ENCODE measurements around the gene HPS6.
A peak's percentile ranks its signal among the peaks of the same experiment; 100 is the strongest.

HPS6 gene

GRCh38 chr10:102090772-102091171 lies 25.6 kb downstream of the HPS6 start:
- H3K4me1 Mint-ChIP-seq, result no peaks in the 10 kb centered on the region
- CTCF ChIA-PET, result no interaction called here
- H3K27ac Mint-ChIP-seq, result no peak overlapping the region
- peaks cover 3% of the 10 kb centered on the region for H3K36me3 Mint-ChIP-seq
- no peaks in the 10 kb centered on the region for H3K9me3 Mint-ChIP-seq
- H3K4me3 Mint-ChIP-seq, result no peak overlapping the region
- no peak for DNase-seq
- no peaks in the 10 kb centered on the region for H3K27me3 Mint-ChIP-seq

DNA sequence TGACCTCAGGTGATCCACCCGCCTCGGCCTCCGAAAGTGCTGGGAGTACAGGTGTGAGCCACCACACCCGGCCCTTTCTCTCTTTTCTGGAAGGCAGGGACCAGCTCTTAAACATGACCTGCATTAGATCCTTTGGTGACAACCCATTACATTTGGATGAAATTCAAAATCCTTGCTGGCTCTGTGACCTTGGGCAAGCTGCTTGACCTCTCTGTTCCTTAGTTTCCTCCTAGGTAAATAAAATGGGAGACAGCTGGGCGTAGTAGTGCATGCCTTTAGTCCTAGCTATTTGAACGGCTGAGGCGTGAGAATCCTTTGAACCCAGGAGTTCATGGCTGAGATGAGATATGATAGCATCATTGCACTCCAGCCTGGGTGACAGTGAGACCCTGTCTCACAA lies 31.3 kb downstream of the HPS6 start:
- Mint-ChIP-seq H3K36me3 (peaks cover 2% of the 10 kb centered on the region), H3K4me1 (no peaks in the 10 kb centered on the region), H3K4me3 (no peak overlapping the region), H3K27ac (no peak overlapping the region), H3K27me3 (no peaks in the 10 kb centered on the region), H3K9me3 (no peaks in the 10 kb centered on the region)
- no peak for DNase-seq
- CTCF ChIA-PET, result no interaction called here

DNA sequence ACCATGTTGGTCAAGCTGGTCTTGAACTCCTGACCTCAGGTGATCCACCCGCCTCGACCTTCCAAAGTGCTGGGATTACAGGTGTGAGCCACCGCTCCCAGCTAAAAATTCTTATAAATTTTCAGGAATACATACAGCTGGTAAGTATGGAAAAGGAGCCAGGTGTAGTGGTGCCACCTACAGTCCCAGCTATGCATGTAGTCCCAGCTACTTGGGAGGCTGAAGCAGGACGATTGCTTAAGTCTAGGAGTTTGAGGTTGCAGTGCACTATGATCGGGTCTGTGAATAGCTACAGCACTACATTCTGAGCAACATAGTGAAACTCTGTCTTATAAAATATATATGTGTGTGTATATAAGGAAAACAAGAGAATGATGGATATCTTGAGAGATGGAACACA lies 36.0 kb downstream of the HPS6 start:
- CTCF ChIA-PET, result interaction anchor here (1.2 to 2.8 kb wide), 7 partner anchors 11 to 211 kb away, joined by 3 to 7 read pairs (median 5); no protein-coding TSS in a partner anchor
- H3K36me3 Mint-ChIP-seq, result peaks cover 11% of the 10 kb centered on the region
- no peaks in the 10 kb centered on the region for H3K9me3 Mint-ChIP-seq

GRCh38 chr10:102102421-102102820 lies 37.3 kb downstream of the HPS6 start:
- Mint-ChIP-seq H3K27me3 (no peaks in the 10 kb centered on the region), H3K4me3 (no peak overlapping the region), H3K9me3 (no peaks in the 10 kb centered on the region), H3K27ac (peak overlapping the region; percentile 45), H3K36me3 (peaks cover 14% of the 10 kb centered on the region), H3K4me1 (peaks cover 19% of the 10 kb centered on the region)
- CTCF ChIA-PET, result interaction anchor here (1.6 kb wide), 2 partner anchors 10 to 262 kb away, joined by 3 to 5 read pairs; no protein-coding TSS in a partner anchor
- no peak for DNase-seq

More for the DNA sequence above, 36.0 kb downstream of the HPS6 start:
- no peak for DNase-seq
- no peak overlapping the region for H3K27ac Mint-ChIP-seq
- H3K4me3 Mint-ChIP-seq, result no peak overlapping the region
- H3K4me1 Mint-ChIP-seq, result peaks cover 17% of the 10 kb centered on the region
- no peaks in the 10 kb centered on the region for H3K27me3 Mint-ChIP-seq

DNA sequence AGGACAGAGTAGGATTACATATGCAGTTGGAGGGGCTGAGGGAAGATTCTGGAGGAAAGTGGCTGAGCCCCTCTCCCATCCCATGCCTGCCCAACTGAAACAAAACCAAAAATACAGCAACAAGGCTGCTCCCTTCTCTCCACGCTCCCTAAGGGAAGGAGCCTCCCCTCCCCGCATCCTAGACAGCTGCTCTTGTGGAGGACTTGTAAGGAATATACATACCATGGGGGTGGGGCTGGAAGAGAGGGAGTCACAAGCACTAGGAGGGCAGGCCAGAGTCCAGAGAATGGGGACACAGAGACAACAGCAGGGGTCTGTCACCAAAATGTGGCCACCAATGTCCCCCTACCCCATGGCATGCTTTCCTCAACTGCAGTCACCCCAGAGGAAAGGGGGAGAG lies 41.8 kb downstream of the HPS6 start:
- Mint-ChIP-seq H3K4me3 (no peak overlapping the region), H3K27ac (no peak overlapping the region), H3K27me3 (no peaks in the 10 kb centered on the region), H3K9me3 (no peaks in the 10 kb centered on the region), H3K4me1 (peaks cover 28% of the 10 kb centered on the region), H3K36me3 (peaks cover 45% of the 10 kb centered on the region)
- no peak for DNase-seq
- CTCF ChIA-PET, result no interaction called here

- H3K27me3 Mint-ChIP-seq, result no peaks in the 10 kb centered on the region
- no peak overlapping the region for H3K4me3 Mint-ChIP-seq
- H3K27ac Mint-ChIP-seq, result no peak overlapping the region
- H3K36me3 Mint-ChIP-seq, result peaks cover 47% of the 10 kb centered on the region
- H3K4me1 Mint-ChIP-seq, result peaks cover 38% of the 10 kb centered on the region
- H3K9me3 Mint-ChIP-seq, result no peaks in the 10 kb centered on the region
- DNase-seq, result no peak
- CTCF ChIA-PET, result interaction anchor here (1.8 kb wide), 1 partner anchor 37 kb away, joined by 4 read pairs; no protein-coding TSS in a partner anchor
Observed at GRCh38 chr10:102109166-102110116, 44.3 kb downstream of the HPS6 start.

- CTCF ChIA-PET, result interaction anchor here (1.3 kb wide), 3 partner anchors 12 to 240 kb away, joined by 3 to 5 read pairs (median 3); no protein-coding TSS in a partner anchor
- Mint-ChIP-seq H3K4me3 (no peak overlapping the region), H3K4me1 (peaks cover 40% of the 10 kb centered on the region), H3K27ac (no peak overlapping the region), H3K9me3 (no peaks in the 10 kb centered on the region), H3K36me3 (peaks cover 41% of the 10 kb centered on the region), H3K27me3 (no peaks in the 10 kb centered on the region)
- DNase-seq, result no peak
Observed at GRCh38 chr10:102111276-102111675, 46.1 kb downstream of the HPS6 start.

DNA sequence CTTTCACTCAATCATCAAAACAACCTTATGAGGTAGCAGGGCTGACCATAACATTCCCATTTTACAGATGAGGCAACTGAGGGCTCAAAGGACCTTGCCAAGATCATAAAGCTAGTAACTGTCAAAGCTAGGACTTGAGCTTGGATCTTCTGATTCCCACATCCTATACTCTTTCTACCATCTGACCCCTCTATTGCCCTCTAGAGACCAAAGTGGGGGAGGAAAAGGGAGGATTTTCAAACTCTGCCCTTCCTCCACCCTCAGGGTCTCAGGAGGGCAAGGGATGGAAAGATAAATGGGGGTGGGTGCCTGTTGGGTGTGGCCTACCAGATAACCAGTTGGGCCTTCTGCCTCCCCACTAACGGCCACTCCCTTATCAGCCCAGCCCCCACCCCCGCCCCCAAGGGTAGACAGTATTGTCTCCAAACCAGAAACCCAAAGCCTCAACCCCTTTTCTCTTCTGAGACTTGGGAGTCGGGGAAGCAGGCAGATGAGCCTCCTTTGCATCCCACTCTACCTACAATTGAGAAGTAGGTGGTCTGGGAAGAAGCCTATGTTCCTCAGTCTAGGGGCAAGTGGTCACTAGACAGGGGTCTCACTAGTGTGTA lies 47.2 kb downstream of the HPS6 start:
- H3K27me3 Mint-ChIP-seq, result no peaks in the 10 kb centered on the region
- peaks cover 50% of the 10 kb centered on the region for H3K4me1 Mint-ChIP-seq
- H3K4me3 Mint-ChIP-seq, result peak overlapping the region; percentile 80
- peaks cover 37% of the 10 kb centered on the region for H3K36me3 Mint-ChIP-seq
- H3K27ac Mint-ChIP-seq, result no peak overlapping the region
- no peak for DNase-seq
- no peaks in the 10 kb centered on the region for H3K9me3 Mint-ChIP-seq
- CTCF ChIA-PET, result interaction anchor here (0.7 to 1.5 kb wide), 7 partner anchors 11 to 239 kb away, joined by 3 to 6 read pairs (median 5); no protein-coding TSS in a partner anchor

DNA sequence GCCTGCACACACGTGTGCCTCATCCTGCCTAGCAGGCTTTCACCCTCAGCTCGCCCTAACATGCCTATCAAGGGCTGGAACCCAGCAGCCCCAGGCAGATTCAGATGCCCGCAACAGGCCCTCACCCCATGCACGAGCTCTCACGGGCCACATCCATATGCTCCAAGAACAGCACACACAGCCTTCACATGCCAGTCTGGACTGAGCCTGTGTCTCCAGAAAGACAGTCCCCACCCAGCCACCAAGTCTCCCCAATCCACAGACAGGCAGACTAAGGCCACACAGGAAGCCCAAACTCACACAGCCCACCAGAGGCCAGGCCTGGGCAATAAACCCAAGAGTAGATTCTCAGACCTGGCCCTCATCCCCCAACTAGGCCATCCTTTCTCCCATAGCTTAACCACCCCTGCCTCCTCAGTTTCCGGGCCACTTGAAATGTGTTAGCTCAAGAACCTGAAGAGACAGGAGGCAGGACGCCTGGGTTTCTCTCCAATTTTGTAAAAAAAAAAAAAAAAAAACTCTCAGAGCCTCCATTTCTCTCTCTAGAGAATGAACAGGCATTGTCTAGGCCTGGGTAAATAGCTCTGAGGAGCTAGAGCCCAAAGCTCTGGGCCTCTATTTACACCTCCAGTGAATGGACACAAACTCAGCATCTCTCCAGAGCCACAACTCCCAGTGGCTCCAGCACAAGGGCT lies 48.3 kb downstream of the HPS6 start:
- Mint-ChIP-seq H3K4me1 (peaks cover 61% of the 10 kb centered on the region), H3K36me3 (peaks cover 34% of the 10 kb centered on the region), H3K27me3 (no peaks in the 10 kb centered on the region), H3K27ac (peak overlapping the region; percentile 64), H3K4me3 (peak overlapping the region; percentile 80), H3K9me3 (no peaks in the 10 kb centered on the region)
- peak; percentile 47 for DNase-seq
- CTCF ChIA-PET, result interaction anchor here (0.7 to 1.5 kb wide), 6 partner anchors 10 to 433 kb away, joined by 3 to 6 read pairs (median 3); no protein-coding TSS in a partner anchor

- CTCF ChIA-PET, result interaction anchor here (0.7 to 1.5 kb wide), 7 partner anchors 9 to 512 kb away, joined by 3 to 6 read pairs (median 3); no protein-coding TSS in a partner anchor
- Mint-ChIP-seq H3K4me1 (peaks cover 68% of the 10 kb centered on the region), H3K36me3 (peaks cover 26% of the 10 kb centered on the region), H3K27me3 (no peaks in the 10 kb centered on the region), H3K9me3 (no peaks in the 10 kb centered on the region), H3K4me3 (peak overlapping the region; percentile 80), H3K27ac (peak overlapping the region; percentile 94)
- peak; percentile 37 for DNase-seq
Observed at GRCh38 chr10:102113956-102114857, 49.1 kb downstream of the HPS6 start.

DNA sequence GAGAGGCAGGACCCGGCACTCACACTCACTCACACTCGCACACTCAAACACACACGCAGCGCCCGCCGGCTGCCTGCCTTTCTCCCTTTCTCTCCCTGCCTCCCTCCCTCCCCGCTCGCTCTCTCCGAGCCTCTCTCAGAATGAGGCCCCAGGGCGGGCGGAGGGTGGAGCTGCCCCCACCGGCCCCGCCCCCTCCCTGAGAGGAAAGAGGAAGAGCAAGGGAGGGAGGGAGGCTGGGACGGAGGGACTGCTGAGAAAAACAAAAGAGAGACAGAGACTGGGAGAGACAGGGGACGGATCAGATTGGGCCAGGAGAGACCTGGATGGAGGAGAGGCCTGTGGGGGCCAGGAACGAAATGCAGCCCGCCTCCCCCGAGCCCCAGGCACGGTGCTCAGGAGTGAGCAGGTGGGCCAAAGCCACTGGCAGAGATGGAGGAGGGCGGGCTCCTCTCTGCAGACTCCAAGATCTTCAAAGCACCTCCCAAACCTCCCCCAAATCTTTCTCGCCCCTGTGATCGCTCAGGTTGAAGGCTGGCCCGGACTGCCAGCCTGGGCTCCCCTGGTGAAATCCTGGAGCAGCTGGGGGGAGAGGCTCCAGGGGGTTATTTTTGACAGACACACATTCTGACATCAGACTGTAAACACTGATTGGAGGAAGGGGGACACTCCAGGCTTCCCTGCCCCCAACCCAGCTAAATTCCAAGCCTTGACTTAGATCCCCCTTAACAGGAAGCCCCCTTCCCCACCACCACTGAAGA lies 49.9 kb downstream of the HPS6 start:
- Mint-ChIP-seq H3K36me3 (peaks cover 19% of the 10 kb centered on the region), H3K4me3 (peak overlapping the region; percentile 80), H3K27ac (peak overlapping the region; percentile 94), H3K9me3 (no peaks in the 10 kb centered on the region), H3K4me1 (peaks cover 71% of the 10 kb centered on the region), H3K27me3 (no peaks in the 10 kb centered on the region)
- CTCF ChIA-PET, result interaction anchor here (0.9 to 1.5 kb wide), 2 partner anchors 20 to 513 kb away, joined by 3 read pairs; no protein-coding TSS in a partner anchor
- DNase-seq, result peak; percentile 92

DNA sequence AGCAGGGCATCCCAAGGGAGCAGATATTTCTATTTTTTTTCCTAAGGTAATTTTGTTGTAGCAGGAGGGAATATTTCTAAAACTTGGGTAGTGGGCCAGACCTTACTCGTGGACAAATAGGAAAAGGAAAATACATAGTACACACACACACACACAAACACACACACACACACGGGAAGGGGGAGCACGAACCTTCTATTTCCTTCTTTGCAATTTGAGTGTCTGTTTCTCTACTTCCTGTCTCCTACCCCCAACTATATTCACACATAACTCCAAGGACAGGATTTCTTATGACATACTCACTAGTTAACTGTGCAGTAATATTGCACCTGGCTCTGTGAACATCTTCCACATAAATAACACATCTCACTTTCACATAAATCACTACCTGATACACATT lies 50.6 kb downstream of the HPS6 start:
- CTCF ChIA-PET, result interaction anchor here (0.8 kb wide), 1 partner anchor 114 kb away, joined by 3 read pairs; no protein-coding TSS in a partner anchor
- H3K4me1 Mint-ChIP-seq, result peaks cover 69% of the 10 kb centered on the region

More for the DNA sequence above, 50.6 kb downstream of the HPS6 start:
- DNase-seq, result no peak
- H3K27ac Mint-ChIP-seq, result peak overlapping the region; percentile 94
- H3K4me3 Mint-ChIP-seq, result peak overlapping the region; percentile 80
- peaks cover 11% of the 10 kb centered on the region for H3K36me3 Mint-ChIP-seq
- H3K9me3 Mint-ChIP-seq, result no peaks in the 10 kb centered on the region
- no peaks in the 10 kb centered on the region for H3K27me3 Mint-ChIP-seq
